GM18505 (cell line): ENCODE measurements around the gene MLPH.

Experiments
- ATAC-seq: cut with Tn5 transposase; IDR thresholded peaks from one replicate; pipeline ENCODE4 v1.9.1; 2021; ENCODE audit not compliant: unreplicated experiment
- POLR2A ChIP-seq: IDR thresholded peaks from 4 replicates; pipeline ENCODE4 v1.6.1; 2011; ENCODE audit warnings: borderline replicate concordance; ENCODE audit not compliant: insufficient read depth, insufficient read length; ENCODE audit errors: extremely low read depth

The MLPH gene

GRCh38 chr2:237598468-237599208, 111.6 kb downstream of the MLPH start:
- no peak for ATAC-seq
- TF ChIP-seq POLR2A: no peak

- ATAC-seq: no peak
These were observed 112.5 kb downstream of the MLPH start for GRCh38 chr2:237599465-237600110.

GRCh38 chr2:237600205-237600846, 113.3 kb downstream of the MLPH start:
- TF ChIP-seq POLR2A: no peak
- no peak for ATAC-seq

More at GRCh38 chr2:237599465-237600110, 112.5 kb downstream of the MLPH start:
- no peak for TF ChIP-seq POLR2A

- ATAC-seq: no peak
- TF ChIP-seq POLR2A: no peak
These were observed 114.5 kb downstream of the MLPH start for GRCh38 chr2:237601453-237602116.

- no peak for ATAC-seq
- no peak for TF ChIP-seq POLR2A
These were observed 115.4 kb downstream of the MLPH start for GRCh38 chr2:237602409-237602808.

GRCh38 chr2:237603049-237603717, 116.1 kb downstream of the MLPH start:
- ATAC-seq: no peak
- TF ChIP-seq POLR2A: no peak

GRCh38 chr2:237603718-237604362, 116.8 kb downstream of the MLPH start:
- no peak for TF ChIP-seq POLR2A
- ATAC-seq: peak; percentile 59

GRCh38 chr2:237604391-237604790, 117.3 kb downstream of the MLPH start:
- ATAC-seq: no peak
- TF ChIP-seq POLR2A: no peak
